Left hindlimb (tissue), 1 donor: Measurements from ENCODE around the gene ACAD9.
"Not testable (repeated sequence)": the region's sequence is repeated elsewhere in the genome, so short reads cannot be mapped to it uniquely, and the experiment has no call there.

ENCODE experiments used
- DNase-seq: peaks from one replicate; pipeline ENCODE4 v3.0.0-alpha.2; 2018

The ACAD9 gene

GRCh38 chr3:128863560-128863959, 15.9 kb upstream of the ACAD9 start:
- DNase-seq = no peak

- DNase-seq = no peak
Observed at GRCh38 chr3:128864351-128864811, 15.0 kb upstream of the ACAD9 start.

- not testable (repeated sequence) for DNase-seq
Observed at GRCh38 chr3:128864849-128865804, 14.3 kb upstream of the ACAD9 start.

- DNase-seq = no peak
Observed at GRCh38 chr3:128867200-128868125, 12.0 kb upstream of the ACAD9 start.

GRCh38 chr3:128870347-128870746, 9.1 kb upstream of the ACAD9 start:
- no peak for DNase-seq

GRCh38 chr3:128872282-128872681, 7.1 kb upstream of the ACAD9 start:
- DNase-seq = no peak

- DNase-seq = no peak
Observed at GRCh38 chr3:128872744-128873143, 6.7 kb upstream of the ACAD9 start.

- no peak for DNase-seq
Observed at GRCh38 chr3:128873244-128874022, 6.0 kb upstream of the ACAD9 start.

GRCh38 chr3:128874481-128875180, 4.8 kb upstream of the ACAD9 start:
- DNase-seq = no peak

GRCh38 chr3:128875556-128876120, 3.8 kb upstream of the ACAD9 start:
- no peak for DNase-seq

- DNase-seq = no peak
Observed at GRCh38 chr3:128878011-128878457, 1.4 kb upstream of the ACAD9 start.

- no peak for DNase-seq
Observed at GRCh38 chr3:128878556-128879124, 780 bp upstream of the ACAD9 start.

GRCh38 chr3:128879991-128880390, 571 bp downstream of the ACAD9 start:
- DNase-seq = no peak

- not testable (repeated sequence) for DNase-seq
Observed at GRCh38 chr3:128880455-128880854, 1.0 kb downstream of the ACAD9 start.

- DNase-seq = no peak
Observed at GRCh38 chr3:128881576-128881975, 2.2 kb downstream of the ACAD9 start.

- DNase-seq = no peak
Observed at GRCh38 chr3:128882719-128883118, 3.3 kb downstream of the ACAD9 start.

- DNase-seq = no peak
Observed at GRCh38 chr3:128884992-128885391, 5.6 kb downstream of the ACAD9 start.

GRCh38 chr3:128889139-128889894, 9.9 kb downstream of the ACAD9 start:
- DNase-seq = no peak

- DNase-seq = no peak
Observed at GRCh38 chr3:128895843-128896697, 16.6 kb downstream of the ACAD9 start.
